Central memory CD4-positive, alpha-beta T cell (primary cell): Measurements from ENCODE around the gene C1orf116.
A peak's percentile ranks its signal among the peaks of the same experiment; 100 is the strongest.
"Not testable (repeated sequence)": the region's sequence is repeated elsewhere in the genome, so short reads cannot be mapped to it uniquely, and the experiment has no call there.

Source experiments
- DNase-seq: peaks from one replicate; pipeline ENCODE4 v3.0.0; 2022

Gene C1orf116

GRCh38 chr1:207058878-207059867 is 26.6 kb upstream of the C1orf116 start:
- no peak for DNase-seq

GRCh38 chr1:207058252-207058651 is 25.7 kb upstream of the C1orf116 start:
- DNase-seq, result no peak

DNA sequence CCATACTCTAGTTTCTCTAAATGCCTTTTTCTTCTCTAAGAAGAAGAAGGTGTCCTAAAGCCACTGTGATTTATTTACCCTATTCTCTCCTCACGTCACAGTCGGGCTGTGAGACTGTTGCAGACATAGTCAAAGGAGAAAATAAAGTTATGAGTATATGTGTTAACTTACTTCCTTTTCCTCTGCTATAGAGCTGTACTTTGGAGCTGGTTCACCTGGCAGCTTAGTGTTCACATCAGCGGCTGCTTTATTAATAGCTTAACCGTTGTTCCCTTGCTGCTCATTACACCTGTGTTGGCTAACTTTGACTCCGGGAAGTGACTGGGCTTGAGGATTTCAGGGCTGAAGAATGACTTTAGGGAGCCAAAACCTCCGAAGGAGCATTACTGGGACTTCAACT is 24.1 kb upstream of the C1orf116 start:
- no peak for DNase-seq

DNA sequence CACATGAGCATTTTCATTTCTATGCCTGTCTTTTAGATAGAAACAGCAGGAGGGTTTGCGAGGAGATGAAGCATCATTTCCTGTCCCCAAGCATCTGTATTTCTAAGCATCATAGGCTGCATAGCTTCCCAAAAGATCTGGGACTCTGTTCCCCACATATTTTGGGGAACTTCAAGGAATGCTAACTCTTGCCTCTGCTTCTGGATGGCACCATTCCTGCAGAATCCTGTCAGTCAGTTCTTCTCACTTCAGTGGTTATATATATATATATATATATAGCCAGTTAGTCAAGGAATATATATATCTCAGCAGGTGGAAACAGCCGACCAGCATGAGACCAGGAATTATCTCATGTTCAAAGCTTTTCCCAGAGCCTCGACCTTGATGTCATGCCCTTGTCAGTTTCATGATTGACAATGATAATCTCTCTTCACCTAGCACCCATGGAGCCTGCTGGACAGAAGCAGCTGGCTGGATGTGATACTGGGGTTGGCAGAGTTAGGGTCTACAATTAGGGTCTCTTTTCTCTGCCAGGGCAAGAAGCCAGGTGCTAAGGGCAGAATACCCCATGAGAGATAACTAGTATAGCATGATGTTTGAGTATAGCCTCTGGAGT is 22.9 kb upstream of the C1orf116 start:
- no peak for DNase-seq

- no peak for DNase-seq
Observed at GRCh38 chr1:207054491-207054890, 21.9 kb upstream of the C1orf116 start.

GRCh38 chr1:207052911-207053769 is 20.6 kb upstream of the C1orf116 start, which contains the start of gene PFKFB2:
Gene PFKFB2 (plus strand): TSS chr1:207053275. CDS start chr1:207054718, 1,443 bp downstream.
- DNase-seq, result peak; percentile 94

- DNase-seq, result no peak
Observed at GRCh38 chr1:207051191-207051943, 18.8 kb upstream of the C1orf116 start, which contains the start of gene YOD1. Gene YOD1 (minus strand): TSS chr1:207051208. CDS start chr1:207051030, 178 bp downstream.

- peak; percentile 85 for DNase-seq
Observed at GRCh38 chr1:207050480-207051190, 18.1 kb upstream of the C1orf116 start.

GRCh38 chr1:207049974-207050391 is 17.4 kb upstream of the C1orf116 start:
- peak; percentile 54 for DNase-seq

DNA sequence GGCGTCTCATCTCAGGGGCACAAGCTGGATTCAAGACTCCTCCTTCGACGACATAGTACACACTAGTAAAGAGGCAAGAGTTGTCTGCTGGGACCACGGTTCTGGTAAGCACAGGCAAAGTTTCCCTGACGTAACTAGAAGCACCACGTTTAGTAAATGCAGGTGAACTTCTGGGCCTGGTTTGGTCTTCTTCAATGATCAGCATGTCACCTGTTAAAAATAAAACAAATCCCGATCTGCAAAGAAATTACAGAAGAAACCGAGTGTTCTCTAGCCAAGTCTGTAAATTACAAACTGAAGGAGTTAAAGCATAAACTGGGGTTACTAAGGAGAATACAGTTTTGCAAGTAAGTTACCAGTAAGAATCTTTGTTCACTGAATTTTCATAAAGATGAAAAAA is 17.0 kb upstream of the C1orf116 start:
- DNase-seq, result no peak

DNA sequence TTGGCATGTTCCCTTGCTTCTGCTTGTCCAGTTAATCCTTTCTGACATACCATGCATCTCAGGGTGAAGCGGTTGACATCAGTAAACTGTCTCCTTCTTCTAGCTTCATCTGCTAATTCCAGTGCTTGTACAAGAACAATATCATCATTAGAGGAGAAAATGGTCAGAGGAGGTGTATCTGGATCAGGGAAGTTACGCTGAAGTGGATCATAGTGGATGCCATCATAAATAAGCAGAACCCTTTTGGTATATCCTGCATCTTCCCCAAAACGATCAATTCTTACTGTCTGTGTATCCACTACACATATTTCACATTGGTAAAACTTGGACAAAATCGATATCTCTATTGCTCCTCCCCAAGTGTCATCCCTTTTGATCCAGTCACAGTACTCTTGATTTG is 16.5 kb upstream of the C1orf116 start:
- no peak for DNase-seq

GRCh38 chr1:207048041-207048440 is 15.5 kb upstream of the C1orf116 start:
- DNase-seq, result no peak

GRCh38 chr1:207047505-207047904 is 14.9 kb upstream of the C1orf116 start:
- DNase-seq, result no peak

DNA sequence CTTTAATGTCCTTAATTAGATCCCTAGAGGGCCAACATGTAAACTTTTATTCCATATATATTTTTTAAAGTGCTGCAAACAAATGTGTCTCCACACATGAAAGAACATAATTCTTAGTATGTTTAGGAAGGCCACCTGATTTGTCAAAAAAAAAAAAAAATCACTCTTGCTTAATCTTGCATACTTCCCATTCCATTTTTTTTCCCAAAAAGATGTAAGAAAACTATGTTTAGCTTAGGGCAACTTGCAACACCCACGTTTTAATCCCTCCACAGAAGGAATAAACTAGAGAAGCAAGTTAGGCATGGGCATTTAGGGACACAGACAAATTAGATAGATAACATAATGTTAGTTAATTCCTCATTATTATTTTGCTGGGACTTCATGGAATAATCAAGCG is 12.9 kb upstream of the C1orf116 start:
- DNase-seq, result no peak

- not testable (repeated sequence) for DNase-seq
Observed at GRCh38 chr1:207041397-207041796, 8.8 kb upstream of the C1orf116 start.

DNA sequence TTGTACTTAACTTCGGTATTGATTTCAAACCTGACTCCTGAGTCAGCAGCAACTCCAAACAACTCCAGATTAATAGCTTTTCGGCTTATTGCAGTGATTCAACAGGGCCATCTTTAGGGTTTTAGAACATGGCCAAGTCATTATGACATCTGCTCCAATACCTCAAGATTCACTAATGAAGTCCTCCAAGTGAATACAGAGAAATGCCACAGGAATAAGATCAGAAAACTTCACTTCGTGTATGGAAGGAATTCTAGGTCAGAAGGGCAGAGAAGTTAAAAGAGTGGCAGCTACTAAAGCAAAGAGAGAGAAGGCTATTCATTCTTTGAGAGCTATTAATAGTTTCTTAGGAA is 7.6 kb upstream of the C1orf116 start:
- no peak for DNase-seq

DNA sequence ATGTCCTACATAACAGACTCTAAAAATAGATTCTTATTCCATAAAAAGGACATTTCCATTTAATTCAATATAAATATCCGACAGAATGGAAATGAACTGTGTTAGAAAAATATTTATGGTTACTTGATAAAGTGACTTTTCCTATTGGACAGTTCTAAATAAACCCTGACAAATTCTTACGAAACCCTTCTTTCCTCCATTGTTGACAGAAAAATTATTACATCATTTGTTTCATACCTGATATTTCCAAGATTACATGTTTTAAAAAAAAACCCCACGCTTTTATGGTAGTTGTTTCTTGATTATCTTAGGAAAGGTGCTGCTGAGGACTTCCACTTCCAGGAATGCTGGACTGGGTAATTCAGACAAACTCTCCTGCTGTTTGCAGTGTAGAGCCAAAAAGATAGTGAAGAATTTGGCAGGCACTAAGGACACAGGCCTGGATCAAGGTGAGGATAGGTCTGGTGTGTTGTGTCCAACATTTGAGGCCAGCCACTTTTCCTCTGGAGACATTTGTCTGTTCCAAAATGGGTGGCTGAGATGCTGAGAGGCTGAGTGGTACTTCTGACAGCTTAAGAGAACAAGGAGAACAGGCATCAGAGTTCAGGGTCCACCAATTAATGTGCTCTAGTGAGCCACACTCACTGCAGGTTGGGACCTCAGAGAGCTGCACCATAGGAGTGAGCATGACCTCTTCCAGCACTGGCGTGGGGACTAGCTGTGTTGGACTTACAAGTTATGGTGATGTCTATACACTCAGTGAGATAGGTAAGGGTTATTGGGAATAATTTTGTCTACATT is 7.0 kb upstream of the C1orf116 start:
- DNase-seq, result no peak

- no peak for DNase-seq
Observed at GRCh38 chr1:207036865-207037264, 4.3 kb upstream of the C1orf116 start.

- DNase-seq, result no peak
Observed at GRCh38 chr1:207035877-207036551, 3.5 kb upstream of the C1orf116 start.

GRCh38 chr1:207034998-207035397 is 2.4 kb upstream of the C1orf116 start:
- no peak for DNase-seq
